Activated CD4-positive, alpha-beta T cell treated with anti-CD3 and anti-CD28 coated beads, Interleukin-2, amount 50 U/mL, for 16 hours (primary cell): ENCODE measurements around the gene IL1RAP.
"Not testable (repeated sequence)": the region's sequence is repeated elsewhere in the genome, so short reads cannot be mapped to it uniquely, and the experiment has no call there.

Experiments used
- DNase-seq: peaks from one replicate; pipeline ENCODE4 v3.0.0-alpha.2; 2020

IL1RAP gene

GRCh38 chr3:190513409-190514370 lies at the start of gene IL1RAP:
TSS of gene IL1RAP (plus strand) at chr3:190514085. CDS start at chr3:190564290, 50,205 bp downstream.
- peak; percentile 92 for DNase-seq

GRCh38 chr3:190467922-190468321 lies 46.0 kb upstream of the IL1RAP start:
- DNase-seq: no peak

- DNase-seq: not testable (repeated sequence)
These were observed 40.6 kb upstream of the IL1RAP start for GRCh38 chr3:190473261-190473660.

GRCh38 chr3:190481779-190482178 lies 32.1 kb upstream of the IL1RAP start:
- no peak for DNase-seq

GRCh38 chr3:190485830-190486532 lies 27.9 kb upstream of the IL1RAP start:
- DNase-seq: no peak

- DNase-seq: no peak
These were observed 27.4 kb upstream of the IL1RAP start for GRCh38 chr3:190486533-190486864.

GRCh38 chr3:190486908-190487607 lies 26.8 kb upstream of the IL1RAP start:
- no peak for DNase-seq

GRCh38 chr3:190491533-190492054 lies 22.3 kb upstream of the IL1RAP start:
- DNase-seq: peak; percentile 84

- DNase-seq: no peak
These were observed 21.8 kb upstream of the IL1RAP start for GRCh38 chr3:190492129-190492528.

- DNase-seq: no peak
These were observed 20.9 kb upstream of the IL1RAP start for GRCh38 chr3:190492966-190493365.

- DNase-seq: no peak
These were observed 19.0 kb upstream of the IL1RAP start for GRCh38 chr3:190494907-190495306.

- DNase-seq: no peak
These were observed 18.5 kb upstream of the IL1RAP start for GRCh38 chr3:190495354-190495753.

GRCh38 chr3:190495796-190496195 lies 18.1 kb upstream of the IL1RAP start:
- no peak for DNase-seq

GRCh38 chr3:190496859-190497258 lies 17.0 kb upstream of the IL1RAP start:
- DNase-seq: no peak

GRCh38 chr3:190497811-190498210 lies 16.1 kb upstream of the IL1RAP start:
- DNase-seq: no peak

- no peak for DNase-seq
These were observed 15.6 kb upstream of the IL1RAP start for GRCh38 chr3:190498293-190498692.

GRCh38 chr3:190499122-190499521 lies 14.8 kb upstream of the IL1RAP start:
- DNase-seq: no peak

- no peak for DNase-seq
These were observed 10.9 kb upstream of the IL1RAP start for GRCh38 chr3:190502946-190503345.

GRCh38 chr3:190504354-190505125 lies 9.3 kb upstream of the IL1RAP start:
- DNase-seq: peak; percentile 17

GRCh38 chr3:190505381-190506003 lies 8.4 kb upstream of the IL1RAP start:
- no peak for DNase-seq

- no peak for DNase-seq
These were observed 7.6 kb upstream of the IL1RAP start for GRCh38 chr3:190506271-190506670.

GRCh38 chr3:190512666-190513065 lies 1.2 kb upstream of the IL1RAP start:
- no peak for DNase-seq
